Activated CD4-positive, alpha-beta T cell treated with anti-CD3 and anti-CD28 coated beads, Interleukin-2, amount 10 ng/mL, durations not matched to agents 24 days and 14 days (primary cell): ENCODE data around the gene RAB9A. TPM values are rescaled to one million over a fixed set of nuclear protein-coding genes. Genes with fewer than 3 reads are reported as not detected.

Experiments used
- DNase-seq: peaks from one replicate; pipeline ENCODE4 v3.0.0; 2022
- H3K27ac Mint-ChIP-seq: one replicate; pipeline ENCODE4 v1.8.0; 2022; ENCODE audit warnings: mild to moderate bottlenecking, mixed read lengths
- H3K27me3 Mint-ChIP-seq: one replicate; pipeline ENCODE4 v1.8.0; 2022; ENCODE audit warnings: mixed read lengths
- H3K36me3 Mint-ChIP-seq: one replicate; pipeline ENCODE4 v1.8.0; 2022; ENCODE audit warnings: low read depth, mild to moderate bottlenecking, mixed read lengths
- H3K4me1 Mint-ChIP-seq: one replicate; pipeline ENCODE4 v1.8.0; 2021; ENCODE audit warnings: mixed read lengths
- H3K4me3 Mint-ChIP-seq: one replicate; pipeline ENCODE4 v1.8.0; 2022; ENCODE audit warnings: mild to moderate bottlenecking, moderate library complexity, mixed read lengths
- H3K9me3 Mint-ChIP-seq: one replicate; pipeline ENCODE4 v1.8.0; 2021; ENCODE audit warnings: mixed read lengths
- intact Hi-C: fragments of 100-400 bp; cut with micrococcal nuclease; formaldehyde crosslinking; loops from one replicate; pipeline ENCODE4 v1.15.1; 2023
- total RNA-seq: library from RNA; stranded (reverse); gene quantifications from 2 replicates; pipeline ENCODE4 v1.2.3, GENCODE V29; 2022

The RAB9A gene
- total RNA-seq, 1 donor from 2014 or later, result 9.2 TPM

DNA sequence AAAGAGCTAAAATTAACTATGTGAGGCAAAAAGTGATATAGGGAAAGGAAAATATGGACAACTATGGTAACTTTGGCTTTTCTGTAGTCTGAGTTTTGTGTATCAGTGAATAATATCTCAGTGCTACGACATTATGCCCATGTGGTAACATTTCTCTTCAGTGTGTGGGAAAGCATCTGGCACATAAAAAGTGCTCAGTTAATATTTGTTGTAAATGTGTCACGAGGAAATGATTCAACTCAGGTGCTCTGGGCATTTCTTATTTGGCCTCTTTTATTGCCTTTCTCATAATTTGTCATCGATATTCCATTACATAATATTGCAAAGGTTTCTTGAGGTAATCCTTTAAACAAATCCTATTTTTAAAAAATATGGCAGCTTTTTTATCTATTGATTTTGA lies 63.2 kb downstream of the RAB9A start:
- H3K4me1 Mint-ChIP-seq, result peaks cover 20% of the 10 kb centered on the region
- intact Hi-C loops, result no loop called here
- H3K9me3 Mint-ChIP-seq, result no peaks in the 10 kb centered on the region
- H3K4me3 Mint-ChIP-seq, result no peak overlapping the region
- H3K27ac Mint-ChIP-seq, result no peak overlapping the region
- peaks cover 32% of the 10 kb centered on the region for H3K36me3 Mint-ChIP-seq
- no peaks in the 10 kb centered on the region for H3K27me3 Mint-ChIP-seq
- DNase-seq, result no peak

- Mint-ChIP-seq H3K27ac (no peak overlapping the region), H3K4me1 (peaks cover 17% of the 10 kb centered on the region)
- intact Hi-C loops, result no loop called here
Observed at GRCh38 chrX:13752646-13753045, 63.7 kb downstream of the RAB9A start.

GRCh38 chrX:13754765-13755164 lies 65.8 kb downstream of the RAB9A start:
- H3K27ac Mint-ChIP-seq, result no peak overlapping the region
- intact Hi-C loops, result no loop called here
- H3K27me3 Mint-ChIP-seq, result no peaks in the 10 kb centered on the region
- no peaks in the 10 kb centered on the region for H3K9me3 Mint-ChIP-seq
- H3K4me3 Mint-ChIP-seq, result no peak overlapping the region
- peaks cover 17% of the 10 kb centered on the region for H3K4me1 Mint-ChIP-seq
- DNase-seq, result no peak
- peaks cover 33% of the 10 kb centered on the region for H3K36me3 Mint-ChIP-seq

More at GRCh38 chrX:13752646-13753045, 63.7 kb downstream of the RAB9A start:
- Mint-ChIP-seq H3K9me3 (no peaks in the 10 kb centered on the region), H3K27me3 (no peaks in the 10 kb centered on the region), H3K4me3 (no peak overlapping the region), H3K36me3 (peaks cover 27% of the 10 kb centered on the region)
- DNase-seq, result no peak

- H3K4me3 Mint-ChIP-seq, result no peak overlapping the region
- intact Hi-C loops, result no loop called here
- peak; percentile 60 for DNase-seq
- H3K27ac Mint-ChIP-seq, result no peak overlapping the region
- no peaks in the 10 kb centered on the region for H3K27me3 Mint-ChIP-seq
- H3K9me3 Mint-ChIP-seq, result no peaks in the 10 kb centered on the region
- peaks cover 32% of the 10 kb centered on the region for H3K36me3 Mint-ChIP-seq
- H3K4me1 Mint-ChIP-seq, result peaks cover 15% of the 10 kb centered on the region
Observed at GRCh38 chrX:13755254-13755653, 66.3 kb downstream of the RAB9A start.

DNA sequence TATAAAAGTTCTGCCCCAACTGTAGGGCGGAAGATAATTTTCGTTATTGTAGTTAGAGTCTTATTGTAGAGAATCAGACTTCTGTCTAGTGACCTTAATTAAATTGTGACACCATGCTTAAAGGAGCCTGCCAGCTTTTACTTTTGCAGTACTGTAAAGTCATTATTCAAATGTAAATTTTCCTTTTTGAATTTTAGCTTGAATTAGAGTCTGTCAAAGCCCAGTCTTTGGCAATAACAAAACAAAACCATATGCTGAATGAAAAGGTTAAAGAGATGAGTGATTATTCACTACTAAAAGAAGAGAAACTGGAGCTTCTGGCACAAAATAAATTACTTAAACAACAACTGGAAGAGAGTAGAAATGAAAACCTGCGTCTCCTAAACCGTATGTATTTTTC lies 67.5 kb downstream of the RAB9A start:
- no peaks in the 10 kb centered on the region for H3K27me3 Mint-ChIP-seq
- no peak overlapping the region for H3K4me3 Mint-ChIP-seq
- intact Hi-C loops, result no loop called here
- no peak overlapping the region for H3K27ac Mint-ChIP-seq
- H3K36me3 Mint-ChIP-seq, result peaks cover 38% of the 10 kb centered on the region
- H3K4me1 Mint-ChIP-seq, result peaks cover 11% of the 10 kb centered on the region
- no peak for DNase-seq
- no peaks in the 10 kb centered on the region for H3K9me3 Mint-ChIP-seq

DNA sequence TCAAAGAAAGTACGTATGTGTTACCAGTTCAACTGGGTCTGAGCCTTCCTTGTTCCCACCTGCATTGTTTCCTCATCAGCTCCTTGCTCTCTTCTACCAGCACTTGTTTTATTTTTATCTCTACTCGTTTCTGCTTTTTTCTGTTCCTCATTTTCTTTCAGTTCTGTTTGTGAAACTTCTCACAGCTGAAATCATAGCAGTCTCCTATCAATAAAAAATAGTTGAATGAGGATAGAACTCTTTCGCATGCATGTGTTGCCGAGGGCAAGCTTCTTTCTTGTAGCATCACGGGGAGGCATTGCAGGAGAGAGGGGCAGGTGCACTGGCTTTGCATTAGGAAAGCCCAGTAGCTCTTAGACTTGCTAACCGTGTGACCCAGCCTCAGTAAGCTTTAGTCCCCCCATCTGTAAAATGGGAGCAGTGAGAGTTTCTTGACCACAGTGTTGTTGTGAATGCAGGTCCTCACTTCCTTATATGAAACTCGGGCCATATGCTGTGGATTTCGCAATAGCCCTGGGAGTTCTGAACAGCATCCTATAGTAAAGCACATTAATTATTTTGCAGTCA lies 70.3 kb downstream of the RAB9A start:
- peaks cover 5% of the 10 kb centered on the region for H3K4me1 Mint-ChIP-seq
- H3K36me3 Mint-ChIP-seq, result peaks cover 37% of the 10 kb centered on the region
- H3K9me3 Mint-ChIP-seq, result no peaks in the 10 kb centered on the region

More for the DNA sequence above, 70.3 kb downstream of the RAB9A start:
- Mint-ChIP-seq H3K27me3 (no peaks in the 10 kb centered on the region), H3K4me3 (no peak overlapping the region), H3K27ac (no peak overlapping the region)
- no peak for DNase-seq
- intact Hi-C loops, result no loop called here

Other genes starting within 250 kb of the RAB9A start
- gene EGFL6, start 119.5 kb upstream of the RAB9A start, total RNA-seq, result 1.7 and 2.2 TPM in 2 replicates
- 3.0 and 4.2 TPM in 2 replicates for gene TCEANC, start 36.0 kb upstream of the RAB9A start, total RNA-seq
- gene TRAPPC2, start 45.5 kb downstream of the RAB9A start, total RNA-seq, result 13.6 and 15.4 TPM in 2 replicates
- 18.3 and 19.3 TPM in 2 replicates for gene OFD1, start 45.6 kb downstream of the RAB9A start, total RNA-seq
- gene GPM6B, start 128.0 kb downstream of the RAB9A start, total RNA-seq, result 0.14 TPM in 1 of 2 replicates, not detected in the other